ENCODE measurements around the gene OTUB1.

OTUB1 gene

DNA sequence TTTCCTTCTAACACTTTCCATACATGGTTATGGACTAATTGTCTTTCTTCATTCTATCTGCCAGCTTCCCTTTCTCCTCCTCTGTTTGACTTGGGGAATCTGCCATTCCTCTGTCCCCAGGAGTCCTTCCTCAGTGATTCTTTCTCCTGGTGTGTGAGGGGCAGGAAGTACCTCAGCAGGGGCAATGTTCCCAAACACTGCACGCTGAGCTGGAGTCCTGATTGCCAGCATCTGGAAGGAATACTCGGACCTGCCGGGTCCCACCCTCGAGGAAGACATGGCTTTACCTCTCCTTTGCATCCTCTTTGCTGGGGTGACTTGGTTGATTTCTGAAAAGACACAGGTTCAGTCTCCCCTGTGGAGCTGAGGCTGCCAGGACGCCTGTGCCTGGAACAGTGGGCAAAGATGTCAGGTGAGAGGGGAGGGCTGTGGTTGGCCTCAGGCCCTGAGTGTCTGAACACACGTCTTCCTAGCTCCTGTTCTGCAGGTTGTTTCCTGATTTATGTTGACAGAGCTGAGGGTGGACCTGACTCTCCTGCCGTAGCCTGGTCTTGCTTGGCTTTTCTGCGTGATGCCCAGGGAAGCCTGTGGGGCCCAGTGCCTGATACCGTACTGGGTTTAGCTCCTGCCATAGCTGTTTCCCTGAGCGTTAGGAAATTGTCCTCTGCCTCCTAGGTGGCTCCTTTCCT is 7.5 kb upstream of the OTUB1 start:
- no peak for DNase-seq (ENCODE audit: low read depth)

DNA sequence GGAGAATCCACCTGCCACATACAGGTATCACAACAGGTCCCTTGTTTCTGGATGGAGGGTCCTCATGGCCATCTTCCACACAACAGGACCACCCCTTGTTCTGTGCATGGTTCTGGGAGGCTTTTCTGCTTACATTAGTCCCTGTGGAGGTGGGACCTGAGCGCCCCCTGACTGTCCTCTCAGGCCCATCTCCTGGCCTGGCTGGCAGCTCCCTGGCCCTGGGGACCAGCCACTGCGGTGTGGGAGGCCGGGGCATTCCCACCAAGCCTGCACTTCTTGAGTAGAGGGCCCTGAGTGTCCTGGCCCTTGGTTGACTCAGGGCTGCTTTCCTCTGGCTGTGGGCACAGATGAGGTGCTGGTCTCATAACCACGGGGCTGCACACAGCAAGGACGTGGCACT is 6.8 kb upstream of the OTUB1 start:
- DNase-seq (ENCODE audit: low read depth), result no peak

DNA sequence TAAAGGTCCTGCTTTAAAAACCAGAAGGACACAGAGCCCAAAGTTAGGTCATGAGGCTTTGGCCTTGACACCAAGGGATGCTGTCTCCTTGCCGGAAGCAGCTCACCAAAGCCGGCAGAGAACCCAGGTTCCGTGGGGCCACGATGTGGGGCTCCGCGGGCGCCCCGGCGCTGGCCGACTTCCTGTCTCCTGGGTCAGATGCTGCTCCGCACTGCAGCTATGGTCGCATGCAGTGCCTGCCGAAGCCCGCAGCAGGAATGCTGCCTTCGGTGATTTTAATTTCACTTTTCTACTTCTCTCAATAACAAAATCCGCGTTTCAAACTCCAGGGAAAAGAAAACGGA is 454 bp upstream of the OTUB1 start:
- DNase-seq (ENCODE audit: low read depth), result no peak

DNA sequence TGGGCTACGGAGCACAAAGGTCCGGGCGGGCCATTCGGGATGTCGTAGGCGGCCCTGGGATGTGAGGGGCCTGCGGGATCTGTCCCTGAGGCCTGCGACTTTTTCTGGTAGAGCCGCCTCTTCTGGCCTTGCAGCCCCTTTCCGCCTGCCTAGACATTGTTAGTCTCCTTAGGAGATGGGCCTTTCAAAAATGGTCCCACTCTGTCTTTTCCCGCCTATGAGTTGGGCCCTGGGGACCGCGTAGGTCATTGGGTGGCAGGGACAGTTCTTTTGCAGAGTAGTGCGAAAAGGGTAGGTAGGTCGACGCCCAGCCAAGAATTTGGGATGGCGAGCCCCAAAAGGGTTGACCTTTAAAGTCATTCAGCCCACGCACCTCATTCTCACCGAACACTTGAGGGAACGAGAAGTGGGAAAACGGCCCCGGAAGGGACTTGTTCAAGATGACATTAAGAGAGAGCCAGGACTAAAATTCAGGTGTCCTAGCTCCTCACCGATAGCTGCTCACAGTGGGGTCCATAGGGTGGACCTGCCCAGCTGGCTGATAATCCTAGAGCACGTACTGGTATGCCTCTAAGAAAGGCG is 785 bp downstream of the OTUB1 start:
- no peak for DNase-seq (ENCODE audit: low read depth)

DNA sequence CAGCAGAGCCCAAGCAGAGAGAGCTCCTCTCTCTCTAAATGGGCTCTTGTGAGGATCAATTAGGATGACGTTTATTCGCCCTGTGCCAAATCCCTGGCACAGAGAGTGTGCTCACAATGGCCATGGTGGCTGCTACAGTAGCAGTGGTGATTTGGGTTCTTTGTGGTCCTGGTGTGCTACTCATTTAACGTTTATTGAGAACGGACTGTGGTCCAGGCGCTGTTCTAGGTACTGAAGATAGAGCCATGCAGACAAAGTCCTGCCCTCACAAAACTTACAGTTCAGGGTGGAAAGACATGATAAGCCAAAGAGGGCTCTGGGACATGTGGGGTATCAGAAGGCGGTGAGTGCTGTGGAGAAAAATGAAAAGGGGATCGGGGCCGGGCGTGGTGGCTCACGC is 5.3 kb downstream of the OTUB1 start:
- no peak for DNase-seq (ENCODE audit: low read depth)

DNA sequence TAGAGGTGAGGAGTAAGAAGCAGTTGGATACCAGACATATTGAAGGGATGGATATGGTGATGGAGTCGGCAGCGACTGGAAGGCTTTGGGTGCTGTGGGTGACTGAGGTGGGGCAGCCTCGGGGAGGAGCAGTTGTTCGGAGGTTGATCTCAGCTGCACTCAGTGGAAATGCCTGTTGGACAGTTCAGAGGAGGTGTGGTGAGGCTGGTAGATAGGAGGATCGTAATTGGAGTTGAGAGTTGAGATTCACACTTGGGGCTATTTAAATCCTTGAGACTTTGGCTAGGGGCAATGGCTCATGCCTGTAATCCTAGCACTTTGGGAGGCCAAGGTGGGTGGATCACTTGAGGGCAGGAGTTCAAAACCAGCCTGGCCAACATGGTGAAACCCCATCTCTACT is 6.9 kb downstream of the OTUB1 start:
- DNase-seq (ENCODE audit: low read depth), result no peak

DNA sequence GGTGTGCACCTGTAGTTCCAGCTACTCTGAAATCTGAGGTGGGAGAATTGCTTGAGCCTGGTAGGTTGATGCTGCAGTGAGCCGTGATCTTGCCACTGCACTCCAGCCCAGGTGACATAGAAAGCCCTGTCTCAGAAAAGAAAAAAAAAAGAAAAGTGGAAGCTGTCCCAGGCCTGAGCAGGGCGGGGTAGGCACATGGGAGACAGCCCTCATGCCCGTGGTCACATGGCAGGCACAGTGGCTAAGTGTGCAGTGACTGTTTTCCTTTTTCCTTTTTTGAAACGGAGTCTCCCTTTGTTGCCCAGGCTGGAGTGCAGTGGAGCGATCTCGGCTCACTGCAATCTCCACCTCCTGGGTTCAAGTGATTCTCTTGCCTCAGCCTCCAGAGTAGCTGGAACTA is 7.8 kb downstream of the OTUB1 start:
- no peak for DNase-seq (ENCODE audit: low read depth)

DNA sequence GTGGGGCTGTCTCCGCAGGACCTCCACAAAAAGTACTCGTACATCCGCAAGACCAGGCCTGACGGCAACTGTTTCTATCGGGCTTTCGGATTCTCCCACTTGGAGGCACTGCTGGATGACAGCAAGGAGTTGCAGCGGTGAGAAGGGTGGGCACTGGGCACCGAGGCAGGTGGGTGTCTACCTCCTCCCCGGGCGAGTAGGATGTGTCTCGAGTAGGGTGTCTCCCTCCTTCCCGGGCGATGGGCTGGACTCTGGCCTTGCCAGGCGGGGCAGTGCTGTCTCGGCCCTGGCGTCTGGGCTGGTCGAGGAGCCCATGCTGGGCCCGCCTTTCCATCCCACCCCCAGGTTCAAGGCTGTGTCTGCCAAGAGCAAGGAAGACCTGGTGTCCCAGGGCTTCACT is 10.3 kb downstream of the OTUB1 start:
- DNase-seq (ENCODE audit: low read depth), result no peak

DNA sequence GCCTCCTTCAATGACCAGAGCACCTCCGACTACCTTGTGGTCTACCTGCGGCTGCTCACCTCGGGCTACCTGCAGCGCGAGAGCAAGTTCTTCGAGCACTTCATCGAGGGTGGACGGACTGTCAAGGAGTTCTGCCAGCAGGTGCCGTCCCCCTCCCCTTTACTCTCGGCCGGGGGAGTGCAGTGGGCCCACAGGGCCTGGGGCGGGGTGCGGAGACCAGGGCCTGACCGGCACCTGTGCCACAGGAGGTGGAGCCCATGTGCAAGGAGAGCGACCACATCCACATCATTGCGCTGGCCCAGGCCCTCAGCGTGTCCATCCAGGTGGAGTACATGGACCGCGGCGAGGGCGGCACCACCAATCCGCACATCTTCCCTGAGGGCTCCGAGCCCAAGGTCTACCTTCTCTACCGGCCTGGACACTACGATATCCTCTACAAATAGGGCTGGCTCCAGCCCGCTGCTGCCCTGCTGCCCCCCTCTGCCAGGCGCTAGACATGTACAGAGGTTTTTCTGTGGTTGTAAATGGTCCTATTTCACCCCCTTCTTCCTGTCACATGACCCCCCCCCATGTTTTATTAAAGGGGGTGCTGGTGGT is 11.0 kb downstream of the OTUB1 start:
- DNase-seq (ENCODE audit: low read depth), result no peak

DNA sequence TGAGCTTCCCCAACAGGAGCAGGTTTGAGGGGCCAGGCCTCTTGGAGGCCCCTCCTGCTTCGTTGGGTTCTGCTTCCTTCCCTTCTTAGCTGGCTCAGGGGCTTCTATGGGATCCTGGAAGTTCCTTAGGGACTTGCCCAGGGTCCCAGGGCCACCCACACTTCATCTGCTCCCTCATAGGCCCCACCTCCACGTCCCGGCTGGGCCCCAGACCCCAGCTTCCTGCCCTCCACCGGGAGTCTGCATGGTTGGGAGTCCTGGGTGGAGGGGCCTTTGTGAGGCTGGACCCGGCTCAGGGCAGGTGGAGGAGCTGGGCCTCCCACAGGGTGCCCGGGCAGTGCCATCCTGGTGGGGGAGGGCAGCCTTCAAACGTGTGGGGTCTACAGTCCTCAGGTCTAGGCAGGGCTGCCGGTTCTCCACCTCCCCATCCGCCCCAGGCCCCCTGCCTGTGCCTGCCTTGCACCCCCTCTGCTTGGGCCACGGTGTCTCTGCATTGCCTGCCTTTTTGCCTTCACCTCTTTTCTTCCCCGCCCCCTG is 11.6 kb downstream of the OTUB1 start:
- DNase-seq (ENCODE audit: low read depth), result no peak

DNA sequence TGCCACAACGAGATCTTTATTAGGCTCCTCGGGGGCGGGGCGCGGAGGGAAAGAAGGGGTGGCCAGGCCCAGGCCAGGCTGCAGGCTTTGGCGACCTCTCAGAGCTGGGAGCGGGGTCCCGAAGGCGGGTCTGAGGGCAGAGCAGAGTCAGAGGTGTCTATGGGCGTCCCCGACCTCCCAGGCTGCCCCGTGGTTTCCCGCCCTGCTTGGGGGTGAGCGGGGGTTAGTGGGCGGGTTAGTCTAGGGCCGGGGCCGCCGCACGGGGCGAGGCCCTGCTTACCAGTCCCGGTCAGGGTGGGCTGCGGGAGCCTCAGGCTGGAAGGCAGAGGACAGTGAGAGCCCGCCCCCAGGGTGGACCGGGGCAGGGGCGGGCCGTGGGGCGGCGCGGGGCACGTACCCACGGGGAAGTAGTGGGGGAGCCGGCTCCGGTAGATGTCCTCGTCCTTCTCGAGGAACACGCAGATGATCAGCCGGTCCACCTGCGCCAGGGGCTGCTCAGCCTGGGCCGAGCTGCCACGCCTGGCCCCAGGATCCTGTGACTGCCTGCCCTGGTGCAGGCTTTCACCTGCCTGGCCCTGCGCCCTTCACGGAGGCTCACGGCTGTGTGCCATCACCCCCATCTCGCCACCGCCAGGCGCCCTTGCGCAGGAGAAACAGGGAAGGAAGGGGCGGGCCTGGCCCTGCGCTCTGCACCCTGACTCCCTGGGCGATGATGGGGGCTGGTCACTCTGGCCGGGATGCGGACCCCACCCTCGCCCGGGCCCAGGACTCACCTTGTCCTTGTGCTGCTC is 12.5 kb downstream of the OTUB1 start:
- DNase-seq (ENCODE audit: low read depth), result no peak

DNA sequence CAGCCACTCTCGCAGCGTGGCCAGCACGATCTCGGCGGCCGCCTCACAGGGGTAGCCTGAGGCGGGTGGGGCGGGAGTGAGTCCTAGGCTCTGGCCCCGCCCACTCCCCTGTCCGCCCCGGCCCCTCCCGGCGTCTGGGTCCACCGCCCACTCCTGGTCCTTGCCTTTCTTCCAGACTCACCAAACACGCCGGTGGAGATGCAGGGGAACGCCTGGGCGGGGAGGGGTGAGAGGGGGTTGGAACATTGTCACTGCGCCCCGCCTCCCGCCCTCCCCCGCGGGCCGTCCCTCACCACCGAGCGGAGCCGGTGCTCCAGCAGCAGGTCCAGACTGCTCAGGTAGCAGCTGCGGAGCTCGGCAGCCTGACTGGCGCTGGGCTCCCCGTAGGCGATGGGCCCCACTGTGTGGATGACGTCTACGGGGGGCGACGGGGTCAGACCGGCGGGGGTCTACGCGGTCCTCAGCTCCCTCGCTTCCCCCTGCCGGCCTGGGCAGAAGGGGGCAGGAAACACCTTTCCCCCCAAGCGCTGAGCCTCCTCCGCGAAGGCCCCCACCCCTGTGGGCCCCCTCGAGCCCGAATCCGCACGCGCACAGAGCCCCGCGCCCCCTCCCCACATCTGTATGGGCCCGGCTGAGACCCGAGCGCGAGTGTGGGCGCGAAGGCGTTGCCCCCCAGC is 13.2 kb downstream of the OTUB1 start:
- DNase-seq (ENCODE audit: low read depth), result peak; percentile 33

DNA sequence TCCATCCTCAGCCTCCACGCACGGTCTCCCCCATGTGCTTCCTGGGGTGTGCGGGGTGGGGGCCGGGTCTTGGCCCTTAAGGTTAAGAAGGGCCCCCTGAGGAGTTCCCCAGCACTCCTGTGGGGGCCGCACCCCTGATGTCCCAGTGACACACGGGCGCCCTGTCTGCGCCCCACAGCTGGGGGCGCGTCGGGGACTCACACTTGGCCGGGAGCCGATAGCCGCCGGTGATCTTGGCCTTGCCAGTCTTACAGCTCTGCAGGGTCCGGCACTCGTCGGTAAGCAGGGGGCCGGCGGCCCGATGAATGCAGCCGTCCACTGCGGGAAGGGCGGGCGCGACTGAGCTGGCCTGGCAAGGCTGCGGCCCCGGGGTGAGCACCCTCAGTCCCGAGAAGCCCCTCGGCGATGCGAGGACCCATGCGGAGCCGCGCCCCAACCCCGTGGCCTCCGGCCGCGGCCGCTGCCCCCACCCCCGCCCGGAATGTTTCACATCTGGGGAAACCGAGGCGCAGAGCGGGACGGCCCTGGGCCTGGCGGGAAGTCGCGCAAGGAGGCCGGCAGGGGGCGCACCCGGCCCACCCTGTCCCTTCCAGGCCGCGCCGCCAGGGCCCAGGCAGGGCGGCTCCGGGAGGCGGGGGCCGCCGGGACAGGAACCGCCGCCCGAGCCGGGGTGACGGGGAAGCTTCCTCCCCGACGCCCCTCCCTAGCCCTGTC is 13.9 kb downstream of the OTUB1 start:
- DNase-seq (ENCODE audit: low read depth), result peak; percentile 41

DNA sequence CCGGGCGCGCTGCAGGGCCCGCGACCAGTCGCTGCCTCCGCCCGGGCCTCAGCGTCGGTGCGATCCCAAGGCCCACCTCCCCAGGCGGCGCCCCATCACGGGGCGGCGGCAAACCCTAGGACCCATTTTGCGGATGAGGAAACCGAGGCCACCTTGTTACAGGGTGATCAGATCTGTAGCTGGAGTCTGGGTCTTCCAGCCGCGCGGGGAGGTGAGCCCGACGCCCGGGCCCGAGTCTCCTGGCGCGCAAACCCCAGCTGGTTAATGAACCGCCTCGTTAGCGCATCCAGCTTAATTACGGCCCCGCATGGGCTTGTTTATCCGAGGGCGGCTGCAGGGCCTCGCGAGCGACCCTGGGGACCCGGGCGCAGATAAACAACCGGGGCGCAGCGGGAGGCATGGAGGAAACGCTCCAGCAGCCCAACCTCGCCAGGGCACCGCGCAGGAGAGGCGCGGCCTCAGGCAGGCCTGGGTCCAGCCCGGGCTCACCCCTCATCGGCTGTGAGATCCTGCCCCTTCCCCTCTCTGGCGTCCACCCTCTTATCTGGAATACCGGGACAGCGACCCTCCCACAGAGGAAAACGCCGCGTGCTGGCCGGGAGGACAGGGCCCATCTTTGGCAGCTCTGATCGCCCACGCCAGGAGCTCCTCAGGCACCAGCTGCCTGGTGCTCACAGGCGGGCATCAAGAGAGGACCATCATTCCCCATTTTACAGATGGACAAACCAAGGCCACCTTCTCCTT is 14.7 kb downstream of the OTUB1 start:
- no peak for DNase-seq (ENCODE audit: low read depth)

DNA sequence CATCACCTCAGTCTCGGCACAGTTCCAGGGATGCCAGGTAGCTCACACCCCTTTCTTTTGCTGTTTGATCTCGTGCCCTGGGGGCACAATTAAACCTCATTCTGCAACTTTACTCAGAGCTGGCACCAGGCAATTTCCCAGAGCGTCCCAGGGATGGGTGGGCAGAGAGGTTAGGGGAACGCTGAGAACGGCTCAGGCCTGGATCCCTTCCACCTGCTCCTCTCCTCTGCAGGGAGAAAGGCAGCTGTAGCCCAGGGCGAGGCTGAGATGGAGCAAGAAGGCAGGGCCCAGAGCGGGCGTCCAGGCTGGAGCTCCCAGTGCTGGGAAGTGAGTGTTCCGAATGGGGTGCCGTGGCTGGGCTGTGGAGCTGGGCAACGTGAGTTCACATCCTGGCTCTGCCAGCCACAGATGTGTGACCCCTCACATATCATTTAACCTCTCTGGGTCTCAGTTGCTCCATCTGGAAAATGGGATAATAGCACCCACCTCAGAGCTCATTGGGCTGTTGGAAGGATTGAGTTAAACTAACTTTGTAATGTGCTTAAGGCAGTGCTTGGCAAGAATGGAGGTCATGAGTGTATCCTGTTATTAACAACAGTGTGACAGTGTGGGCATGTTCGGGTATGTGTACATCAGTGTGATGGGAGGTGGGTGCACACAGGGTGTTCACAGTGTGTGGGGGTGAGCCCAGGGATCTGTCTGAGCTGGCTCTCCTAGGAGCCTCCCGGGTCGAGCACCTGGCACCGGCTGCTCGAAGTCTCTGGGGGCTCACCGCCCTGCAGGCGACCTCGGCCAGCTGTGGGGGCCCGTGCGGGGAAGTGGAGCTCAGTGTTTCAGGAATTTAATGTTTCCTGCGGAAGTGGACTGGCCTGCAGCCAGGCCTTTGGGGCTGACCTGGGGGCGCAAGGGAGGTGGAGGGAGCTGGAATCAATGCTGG is 15.5 kb downstream of the OTUB1 start:
- peak; percentile 21 for DNase-seq (ENCODE audit: low read depth)

DNA sequence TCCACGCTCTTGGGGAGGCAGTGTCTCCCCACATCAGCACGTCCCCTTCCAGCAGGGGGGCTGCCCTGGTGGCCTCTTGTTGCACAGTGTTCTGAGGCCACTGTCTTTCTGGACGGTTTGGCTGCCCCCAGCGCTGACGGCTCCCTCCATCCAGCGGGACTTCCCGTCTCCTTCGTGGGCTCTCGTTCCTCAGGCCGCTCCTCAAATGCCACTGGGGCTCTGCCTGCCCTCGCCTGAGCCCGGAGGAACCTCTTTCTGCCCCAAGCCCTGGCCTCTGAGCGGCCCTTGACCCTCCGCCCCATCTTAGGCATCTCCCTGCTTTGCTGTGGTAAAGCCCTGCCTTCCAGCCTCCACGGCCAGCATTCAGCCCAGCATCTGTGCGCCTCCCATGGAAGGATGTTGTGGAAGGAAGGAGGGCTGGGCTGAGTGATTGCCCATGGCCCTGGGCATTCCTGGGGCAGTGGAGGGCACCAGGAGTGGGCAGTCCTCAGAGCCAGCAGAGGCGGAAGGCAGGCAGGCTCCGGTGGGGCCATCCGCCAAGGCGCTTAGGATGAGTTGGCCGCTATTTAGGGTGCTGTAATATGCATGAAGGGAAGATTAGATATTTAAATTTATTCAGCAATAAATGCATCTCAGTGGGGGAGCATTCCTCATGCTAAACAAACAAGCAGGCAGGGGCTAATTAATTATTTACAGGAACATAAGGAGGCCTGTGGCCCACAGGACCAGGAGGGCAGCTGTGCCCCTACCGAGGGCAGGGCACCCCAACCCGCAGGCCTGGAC is 17.8 kb downstream of the OTUB1 start:
- no peak for DNase-seq (ENCODE audit: low read depth)

DNA sequence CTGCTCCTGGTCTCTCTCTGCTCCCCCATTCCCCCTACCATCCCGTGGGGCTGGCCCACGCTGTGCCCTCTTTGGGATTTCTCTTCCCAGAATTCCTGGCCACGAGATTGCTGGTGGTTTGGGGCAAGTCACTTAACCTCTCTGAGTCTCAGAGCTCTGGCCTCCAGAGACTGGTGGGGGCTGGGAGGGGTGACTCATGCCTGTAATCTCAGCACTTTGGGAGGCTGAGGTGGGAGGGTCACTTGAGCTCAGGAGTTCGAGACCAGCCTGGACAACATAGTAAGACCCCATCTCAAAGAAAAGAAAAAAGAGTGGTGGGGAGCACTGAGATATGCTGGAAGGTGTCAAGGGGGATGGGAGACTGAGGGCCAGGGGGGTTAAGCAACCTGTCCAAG is 18.3 kb downstream of the OTUB1 start:
- DNase-seq (ENCODE audit: low read depth), result no peak

DNA sequence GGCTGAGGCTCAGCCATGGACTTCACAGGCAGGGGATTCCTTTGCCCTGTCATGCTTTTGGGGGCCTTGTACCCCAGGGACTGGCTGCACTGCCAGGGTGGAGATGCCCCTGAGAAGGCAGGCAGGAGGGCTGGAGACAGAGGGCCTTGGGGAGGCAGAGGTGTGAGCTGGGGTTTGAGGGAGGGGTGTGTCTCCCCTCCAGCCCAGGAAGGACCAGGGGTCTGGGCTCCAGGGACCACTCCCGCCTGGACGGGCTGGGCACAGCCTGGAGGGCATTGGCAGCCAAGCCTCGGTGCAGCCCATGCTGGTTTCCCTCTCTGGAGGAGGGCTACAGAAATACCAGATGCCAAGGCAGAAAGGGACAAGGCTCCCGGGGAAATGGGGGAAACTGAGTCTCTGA is 19.5 kb downstream of the OTUB1 start:
- no peak for DNase-seq (ENCODE audit: low read depth)

DNA sequence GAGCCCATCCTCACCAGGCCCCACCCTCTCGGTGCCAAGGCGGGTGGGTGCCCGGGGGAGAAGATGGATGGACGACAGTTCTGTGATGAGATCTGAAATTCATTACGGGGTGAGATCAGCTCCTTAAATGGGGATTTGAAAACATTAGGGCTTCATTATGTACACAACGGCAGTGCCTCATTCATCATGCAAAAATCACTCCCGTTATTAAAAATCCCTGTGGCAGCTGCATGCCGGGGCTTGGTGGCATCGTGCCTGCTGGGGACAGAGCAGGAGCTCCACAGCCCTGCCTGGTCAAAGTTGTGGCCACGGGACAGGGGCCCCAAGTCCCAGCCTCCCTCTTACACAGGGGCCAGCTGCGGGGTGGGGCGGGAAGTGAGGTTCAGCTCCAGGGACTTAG is 20.2 kb downstream of the OTUB1 start:
- DNase-seq (ENCODE audit: low read depth), result no peak
